HepG2 (cell line): ENCODE measurements around the gene SEC24A. TPM values are rescaled to one million over a fixed set of nuclear protein-coding genes. Genes with fewer than 3 reads are reported as not detected.

Experiments used
- AFF4 ChIP-seq: sonication (generic); formaldehyde crosslinking; IDR thresholded peaks from 2 replicates; pipeline ENCODE4 v1.4.0; 2020; ENCODE audit warnings: missing genetic modification reagents
- AGO2 ChIP-seq: fragments of 200-400 bp; formaldehyde crosslinking; optimal IDR thresholded peaks from 2 replicates; pipeline ENCODE3; 2017; ENCODE audit warnings: mild to moderate bottlenecking, low read depth, low read length, moderate library complexity
- ATF1 ChIP-seq: IDR thresholded peaks from 2 replicates; pipeline ENCODE4 v1.6.1; 2016; ENCODE audit warnings: mild to moderate bottlenecking, control low read depth
- ELF1 ChIP-seq: sonication (generic); formaldehyde crosslinking; IDR thresholded peaks from 2 replicates; pipeline ENCODE4 v1.4.0; 2020; ENCODE audit warnings: missing genetic modification reagents
- HOXA5 ChIP-seq: sonication (generic); formaldehyde crosslinking; IDR thresholded peaks from 2 replicates; pipeline ENCODE4 v1.4.0; 2020; ENCODE audit warnings: missing genetic modification reagents
- MBNL3 ChIP-seq: fragments of 250-450 bp; sonication (Bioruptor Pico); conservative IDR thresholded peaks from 2 replicates; pipeline ENCODE4 v1.8.0; 2022; ENCODE audit warnings: mild to moderate bottlenecking, inconsistent platforms
- MED8 ChIP-seq: sonication (generic); formaldehyde crosslinking; IDR thresholded peaks from 2 replicates; pipeline ENCODE4 v1.8.1; 2023; ENCODE audit warnings: mild to moderate bottlenecking, missing genetic modification reagents; ENCODE audit not compliant: insufficient replicate concordance
- MEIS2 ChIP-seq: sonication (generic); formaldehyde crosslinking; IDR thresholded peaks from 2 replicates; pipeline ENCODE4 v1.9.0; 2021; ENCODE audit warnings: mild to moderate bottlenecking, missing genetic modification reagents
- MTA1 ChIP-seq: sonication (generic); formaldehyde crosslinking; IDR thresholded peaks from 2 replicates; pipeline ENCODE4 v1.4.0; 2020; ENCODE audit warnings: missing genetic modification reagents, mild to moderate bottlenecking, borderline replicate concordance
- TSC22D2 ChIP-seq: sonication (generic); formaldehyde crosslinking; IDR thresholded peaks from 2 replicates; pipeline ENCODE4 v1.5.1; 2020; ENCODE audit warnings: missing genetic modification reagents, mild to moderate bottlenecking, borderline replicate concordance
- YY1 ChIP-seq: IDR thresholded peaks from 2 replicates; pipeline ENCODE4 v1.6.1; 2011; ENCODE audit warnings: low read length, low read depth, moderate library complexity, mild to moderate bottlenecking; ENCODE audit not compliant: insufficient read depth, insufficient replicate concordance
- ZNF180 ChIP-seq: sonication (generic); formaldehyde crosslinking; IDR thresholded peaks from 2 replicates; pipeline ENCODE4 v1.4.0; 2020; ENCODE audit warnings: low read depth, missing genetic modification reagents, borderline replicate concordance
- ZNF207 ChIP-seq: fragments of 450-650 bp; IDR thresholded peaks from 2 replicates; pipeline ENCODE4 v1.6.1; 2016; ENCODE audit warnings: antibody characterized with exemption, borderline replicate concordance
- ZNF563 ChIP-seq: sonication (generic); formaldehyde crosslinking; IDR thresholded peaks from 2 replicates; pipeline ENCODE4 v1.8.0; 2022; ENCODE audit warnings: mild to moderate bottlenecking, moderate library complexity, missing genetic modification reagents
- ZNF879 ChIP-seq: sonication (generic); formaldehyde crosslinking; IDR thresholded peaks from 2 replicates; pipeline ENCODE4 v1.8.1; 2023; ENCODE audit warnings: missing genetic modification reagents
- ZZZ3 ChIP-seq: sonication (generic); formaldehyde crosslinking; IDR thresholded peaks from 2 replicates; pipeline ENCODE4 v1.4.0; 2020; ENCODE audit warnings: missing genetic modification reagents, mild to moderate bottlenecking, borderline replicate concordance
- polyA plus RNA-seq, 8 experiments: library from polyadenylated mRNA; depleted of rRNA in 3 of 8; stranded (reverse) in 7 of 8; unstranded in 1 of 8; fragments of >200 nt; fragmentation: Illumina TruSeq in 4 of 8; extraction: Trizol in 4 of 8; gene quantifications; 2 replicates each; pipeline versions ENCODE4 v1.2.1 to v1.2.3, GENCODE V29; 2011 to 2016; ENCODE audit warnings: low read depth in 4 of 8, missing spikeins in 1 of 8, mixed read lengths in 1 of 8; ENCODE audit not compliant: insufficient read depth in 1 of 8
- total RNA-seq, 5 experiments: library from RNA; depleted of rRNA; stranded (reverse); fragments of >200 nt; fragmentation: Illumina TruSeq; extraction: Trizol; gene quantifications; 2 replicates each; pipeline ENCODE4 v1.2.3, GENCODE V29; 2016; ENCODE audit warnings: low read depth in 1 of 5
- TF ChIP-seq, protein P1 (sequence below): sonication (generic); formaldehyde crosslinking; IDR thresholded peaks from 2 replicates; pipeline ENCODE4 v1.5.0; 2020; ENCODE audit warnings: mild to moderate bottlenecking, missing genetic modification reagents, borderline replicate concordance

SEC24A gene
- total and polyA plus RNA-seq, 2 of the 13 experiments (the other 11 are each of a cell fraction or from before 2014, with no cell fraction given): 30.5 to 56.8 TPM

- TF ChIP-seq AFF4 (CRISPR knock-in tag): no peak
- TF ChIP-seq YY1: peak; percentile 94
- TF ChIP-seq ZNF207: no peak
- 0 out of 2 replicates have a peak, but pooled peaks have one; percentile 82 for TF ChIP-seq ZNF180 (CRISPR knock-in tag)
- TF ChIP-seq ZZZ3: peak; percentile 90; the same call in 1 of the 2 replicates
- peak; percentile 97; the same call in 1 of the 2 replicates for TF ChIP-seq TSC22D2 (CRISPR knock-in tag)
- TF ChIP-seq ZNF879 (CRISPR knock-in tag): 0 out of 2 replicates have a peak, but pooled peaks have one; percentile 66
- TF ChIP-seq AGO2: peak; percentile 90
- TF ChIP-seq HOXA5: peak; percentile 91
- TF ChIP-seq, protein P1, sequence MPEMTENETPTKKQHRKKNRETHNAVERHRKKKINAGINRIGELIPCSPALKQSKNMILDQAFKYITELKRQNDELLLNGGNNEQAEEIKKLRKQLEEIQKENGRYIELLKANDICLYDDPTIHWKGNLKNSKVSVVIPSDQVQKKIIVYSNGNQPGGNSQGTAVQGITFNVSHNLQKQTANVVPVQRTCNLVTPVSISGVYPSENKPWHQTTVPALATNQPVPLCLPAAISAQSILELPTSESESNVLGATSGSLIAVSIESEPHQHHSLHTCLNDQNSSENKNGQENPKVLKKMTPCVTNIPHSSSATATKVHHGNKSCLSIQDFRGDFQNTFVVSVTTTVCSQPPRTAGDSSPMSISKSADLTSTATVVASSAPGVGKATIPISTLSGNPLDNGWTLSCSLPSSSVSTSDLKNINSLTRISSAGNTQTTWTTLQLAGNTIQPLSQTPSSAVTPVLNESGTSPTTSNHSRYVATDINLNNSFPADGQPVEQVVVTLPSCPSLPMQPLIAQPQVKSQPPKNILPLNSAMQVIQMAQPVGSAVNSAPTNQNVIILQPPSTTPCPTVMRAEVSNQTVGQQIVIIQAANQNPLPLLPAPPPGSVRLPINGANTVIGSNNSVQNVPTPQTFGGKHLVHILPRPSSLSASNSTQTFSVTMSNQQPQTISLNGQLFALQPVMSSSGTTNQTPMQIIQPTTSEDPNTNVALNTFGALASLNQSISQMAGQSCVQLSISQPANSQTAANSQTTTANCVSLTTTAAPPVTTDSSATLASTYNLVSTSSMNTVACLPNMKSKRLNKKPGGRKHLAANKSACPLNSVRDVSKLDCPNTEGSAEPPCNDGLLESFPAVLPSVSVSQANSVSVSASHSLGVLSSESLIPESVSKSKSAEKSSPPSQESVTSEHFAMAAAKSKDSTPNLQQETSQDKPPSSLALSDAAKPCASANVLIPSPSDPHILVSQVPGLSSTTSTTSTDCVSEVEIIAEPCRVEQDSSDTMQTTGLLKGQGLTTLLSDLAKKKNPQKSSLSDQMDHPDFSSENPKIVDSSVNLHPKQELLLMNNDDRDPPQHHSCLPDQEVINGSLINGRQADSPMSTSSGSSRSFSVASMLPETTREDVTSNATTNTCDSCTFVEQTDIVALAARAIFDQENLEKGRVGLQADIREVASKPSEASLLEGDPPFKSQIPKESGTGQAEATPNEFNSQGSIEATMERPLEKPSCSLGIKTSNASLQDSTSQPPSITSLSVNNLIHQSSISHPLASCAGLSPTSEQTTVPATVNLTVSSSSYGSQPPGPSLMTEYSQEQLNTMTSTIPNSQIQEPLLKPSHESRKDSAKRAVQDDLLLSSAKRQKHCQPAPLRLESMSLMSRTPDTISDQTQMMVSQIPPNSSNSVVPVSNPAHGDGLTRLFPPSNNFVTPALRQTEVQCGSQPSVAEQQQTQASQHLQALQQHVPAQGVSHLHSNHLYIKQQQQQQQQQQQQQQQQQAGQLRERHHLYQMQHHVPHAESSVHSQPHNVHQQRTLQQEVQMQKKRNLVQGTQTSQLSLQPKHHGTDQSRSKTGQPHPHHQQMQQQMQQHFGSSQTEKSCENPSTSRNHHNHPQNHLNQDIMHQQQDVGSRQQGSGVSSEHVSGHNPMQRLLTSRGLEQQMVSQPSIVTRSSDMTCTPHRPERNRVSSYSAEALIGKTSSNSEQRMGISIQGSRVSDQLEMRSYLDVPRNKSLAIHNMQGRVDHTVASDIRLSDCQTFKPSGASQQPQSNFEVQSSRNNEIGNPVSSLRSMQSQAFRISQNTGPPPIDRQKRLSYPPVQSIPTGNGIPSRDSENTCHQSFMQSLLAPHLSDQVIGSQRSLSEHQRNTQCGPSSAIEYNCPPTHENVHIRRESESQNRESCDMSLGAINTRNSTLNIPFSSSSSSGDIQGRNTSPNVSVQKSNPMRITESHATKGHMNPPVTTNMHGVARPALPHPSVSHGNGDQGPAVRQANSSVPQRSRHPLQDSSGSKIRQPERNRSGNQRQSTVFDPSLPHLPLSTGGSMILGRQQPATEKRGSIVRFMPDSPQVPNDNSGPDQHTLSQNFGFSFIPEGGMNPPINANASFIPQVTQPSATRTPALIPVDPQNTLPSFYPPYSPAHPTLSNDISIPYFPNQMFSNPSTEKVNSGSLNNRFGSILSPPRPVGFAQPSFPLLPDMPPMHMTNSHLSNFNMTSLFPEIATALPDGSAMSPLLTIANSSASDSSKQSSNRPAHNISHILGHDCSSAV (CRISPR knock-in tag): no peak
- TF ChIP-seq ATF1 (CRISPR knock-in tag): peak; percentile 16; the same call in 1 of the 2 replicates
- no peak for TF ChIP-seq MBNL3
- TF ChIP-seq ELF1 (CRISPR knock-in tag): peak; percentile 89
- TF ChIP-seq MEIS2 (CRISPR knock-in tag): peak; percentile 69; the same call in 1 of the 2 replicates
- TF ChIP-seq ZNF563 (CRISPR knock-in tag): 0 out of 2 replicates have a peak, but pooled peaks have one; percentile 56
- TF ChIP-seq MED8: peak; percentile 69
- TF ChIP-seq MTA1 (CRISPR knock-in tag): peak; percentile 86
These were observed 110.1 kb downstream of the SEC24A start, which contains the start of gene DDX46 (continued) for GRCh38 chr5:134758504-134759341.
